ENCODE results near the gene ZNF710.

ZNF710 gene

DNA sequence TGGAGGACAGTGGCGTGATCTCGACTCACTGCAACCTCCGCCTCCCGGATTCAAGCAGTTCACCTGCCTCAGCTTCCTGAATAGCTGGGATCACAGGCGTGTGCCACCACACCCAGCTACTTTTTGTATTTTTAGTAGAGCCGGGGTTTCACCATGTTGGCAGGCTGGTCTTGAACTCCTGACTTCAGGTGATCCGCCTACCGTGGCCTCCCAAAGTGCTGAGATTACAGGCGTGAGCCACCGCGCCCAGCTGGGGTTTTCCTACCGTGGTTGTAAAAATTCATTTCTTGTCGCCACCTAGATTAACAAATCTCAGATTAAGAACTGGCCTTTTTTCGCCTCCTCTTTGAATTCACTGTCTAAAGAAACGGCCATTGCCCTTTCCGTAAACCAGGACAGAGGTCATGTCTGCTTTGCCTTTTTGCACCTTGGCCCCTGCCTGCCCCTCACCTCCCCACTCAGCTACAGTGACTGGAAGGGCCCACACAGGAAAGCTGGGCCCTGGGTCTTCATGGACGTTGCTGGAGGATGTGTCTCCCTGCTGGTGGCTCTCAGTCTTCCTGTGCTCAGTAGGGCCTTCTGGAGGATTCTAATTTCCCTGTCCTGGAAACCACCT is 17.2 kb downstream of the ZNF710 start:
- no peak for DNase-seq (ENCODE audit: low read depth)

- DNase-seq (ENCODE audit: low read depth), result no peak
Observed at GRCh38 chr15:90019611-90020010, 18.5 kb downstream of the ZNF710 start.

GRCh38 chr15:90020021-90020735 is 19.1 kb downstream of the ZNF710 start:
- no peak for DNase-seq (ENCODE audit: low read depth)

- no peak for DNase-seq (ENCODE audit: low read depth)
Observed at GRCh38 chr15:90020936-90021507, 19.9 kb downstream of the ZNF710 start.

DNA sequence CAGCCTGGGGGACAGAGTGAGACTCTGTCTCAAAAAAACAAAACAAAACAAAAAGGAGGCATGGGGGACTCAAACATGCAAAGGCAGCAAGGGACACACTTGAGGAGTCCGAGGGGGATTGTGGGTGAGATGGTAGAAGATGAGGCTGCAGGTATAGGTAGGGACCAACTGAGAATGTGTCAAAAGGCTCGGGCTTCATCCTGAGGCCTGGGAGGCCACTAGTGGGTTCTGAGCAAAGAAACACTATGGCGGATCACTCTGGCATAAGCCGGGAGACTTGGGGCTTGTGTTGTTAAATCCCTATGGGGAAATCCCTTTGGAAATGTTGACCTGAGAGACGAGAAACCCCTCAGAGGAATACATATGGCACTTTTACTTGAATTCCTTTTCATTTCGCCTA is 21.2 kb downstream of the ZNF710 start:
- DNase-seq (ENCODE audit: low read depth), result no peak

DNA sequence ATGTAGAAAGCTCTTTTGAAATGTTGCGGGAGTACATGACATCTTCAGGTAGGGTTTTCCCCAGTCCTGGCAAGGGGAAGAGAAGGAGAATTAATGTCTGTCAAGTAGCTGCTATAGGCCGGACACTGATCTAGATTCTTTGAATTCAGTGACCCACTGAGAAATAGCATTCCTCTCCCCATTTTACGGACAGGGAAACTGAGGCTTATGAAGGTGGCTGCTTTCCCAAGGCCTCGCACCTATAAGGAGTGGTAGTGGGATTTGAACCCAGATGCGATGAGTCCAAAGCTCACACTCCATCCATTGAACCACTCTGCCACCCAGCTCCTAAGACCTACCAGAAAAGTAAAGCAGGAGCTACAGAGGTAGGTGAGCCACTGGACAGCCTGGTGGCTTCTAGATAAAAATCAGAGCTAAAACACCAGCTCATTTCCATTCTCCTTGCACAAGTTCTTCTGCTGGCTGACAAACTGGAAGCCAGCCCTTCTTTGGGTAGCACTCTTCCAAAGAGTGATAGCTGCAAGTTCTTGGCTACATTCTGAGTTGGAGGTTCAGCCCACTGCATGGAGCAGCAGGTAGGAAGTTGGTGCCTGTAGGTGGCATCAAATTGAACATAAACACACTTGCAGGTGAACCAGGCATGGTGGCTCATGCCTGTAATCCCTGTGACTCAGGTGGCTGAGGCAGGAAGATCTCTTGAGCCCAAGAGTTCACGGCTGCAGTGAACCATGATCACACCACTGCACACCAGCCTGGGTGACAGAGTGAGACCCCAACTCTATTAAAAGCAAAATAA is 22.0 kb downstream of the ZNF710 start:
- DNase-seq (ENCODE audit: low read depth), result no peak

GRCh38 chr15:90024406-90024805 is 23.3 kb downstream of the ZNF710 start:
- no peak for DNase-seq (ENCODE audit: low read depth)

GRCh38 chr15:90025489-90026033 is 24.4 kb downstream of the ZNF710 start:
- DNase-seq (ENCODE audit: low read depth), result no peak

DNA sequence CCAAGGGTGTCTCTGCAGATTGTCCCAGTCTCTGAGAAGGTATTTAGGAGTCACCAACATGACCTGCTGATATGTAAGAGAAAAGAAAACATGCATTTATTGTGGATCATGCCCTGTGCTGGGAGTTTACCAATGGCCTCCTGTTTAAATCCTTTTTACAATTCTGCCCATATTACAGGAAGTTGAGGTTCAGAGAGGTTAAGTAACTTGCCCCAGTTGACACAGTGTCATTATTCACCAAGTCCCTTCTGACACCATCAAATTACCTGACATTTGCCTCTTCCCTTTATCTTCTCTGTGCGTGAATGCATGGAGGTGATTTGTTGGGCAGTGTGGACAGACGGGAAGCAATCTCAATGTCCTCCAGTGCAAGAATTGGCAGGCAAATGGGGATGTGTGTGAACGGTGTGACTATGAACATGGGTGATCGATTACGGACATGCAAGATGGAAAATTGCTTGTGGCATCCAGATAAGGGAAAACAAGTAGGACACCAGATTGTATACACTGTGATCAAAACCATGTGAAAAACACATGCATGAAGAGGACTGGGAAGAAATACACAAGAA is 27.3 kb downstream of the ZNF710 start:
- DNase-seq (ENCODE audit: low read depth), result no peak

DNA sequence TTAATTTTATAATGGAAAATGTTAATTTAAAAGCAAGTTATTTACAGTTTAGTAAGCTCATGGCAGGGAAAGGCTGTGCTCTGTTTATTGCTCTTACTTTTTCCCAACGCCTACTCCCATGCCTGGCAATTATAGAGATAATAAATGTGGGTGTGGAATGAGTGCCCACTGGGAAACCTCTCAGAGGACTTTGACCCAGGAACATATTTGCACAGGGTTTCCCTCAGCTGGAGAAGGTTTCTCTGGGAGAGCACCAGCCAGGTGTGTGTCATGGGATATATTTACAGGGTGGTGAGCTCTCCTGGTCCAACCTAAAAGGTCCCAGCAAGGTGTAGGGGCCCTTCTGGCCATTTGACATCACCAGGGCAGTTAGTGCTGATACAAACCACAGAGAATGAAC is 27.9 kb downstream of the ZNF710 start:
- no peak for DNase-seq (ENCODE audit: low read depth)

GRCh38 chr15:90030376-90030775 is 29.3 kb downstream of the ZNF710 start:
- DNase-seq (ENCODE audit: low read depth), result no peak

GRCh38 chr15:90031231-90031791 is 30.2 kb downstream of the ZNF710 start:
- no peak for DNase-seq (ENCODE audit: low read depth)

DNA sequence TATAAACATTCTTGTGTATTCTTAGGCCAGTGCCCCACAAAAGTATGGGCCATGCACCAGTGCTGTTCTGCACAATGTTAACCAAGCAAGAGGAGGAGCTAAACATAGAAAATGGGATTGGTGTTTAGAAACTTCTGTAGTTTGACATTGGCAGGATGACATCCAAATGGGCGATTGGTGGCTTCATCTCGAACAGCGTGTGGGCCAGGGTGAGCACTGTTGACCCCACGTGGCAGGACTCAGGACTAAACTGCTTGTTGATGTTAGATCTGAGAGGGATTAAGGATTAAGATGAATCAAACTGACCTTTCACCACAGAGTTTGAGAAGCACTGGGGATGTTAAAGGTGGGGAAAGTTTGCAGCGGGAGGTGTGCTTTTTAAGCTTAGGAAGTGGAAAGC is 31.9 kb downstream of the ZNF710 start:
- DNase-seq (ENCODE audit: low read depth), result no peak

- no peak for DNase-seq (ENCODE audit: low read depth)
Observed at GRCh38 chr15:90033448-90033847, 32.3 kb downstream of the ZNF710 start.

DNA sequence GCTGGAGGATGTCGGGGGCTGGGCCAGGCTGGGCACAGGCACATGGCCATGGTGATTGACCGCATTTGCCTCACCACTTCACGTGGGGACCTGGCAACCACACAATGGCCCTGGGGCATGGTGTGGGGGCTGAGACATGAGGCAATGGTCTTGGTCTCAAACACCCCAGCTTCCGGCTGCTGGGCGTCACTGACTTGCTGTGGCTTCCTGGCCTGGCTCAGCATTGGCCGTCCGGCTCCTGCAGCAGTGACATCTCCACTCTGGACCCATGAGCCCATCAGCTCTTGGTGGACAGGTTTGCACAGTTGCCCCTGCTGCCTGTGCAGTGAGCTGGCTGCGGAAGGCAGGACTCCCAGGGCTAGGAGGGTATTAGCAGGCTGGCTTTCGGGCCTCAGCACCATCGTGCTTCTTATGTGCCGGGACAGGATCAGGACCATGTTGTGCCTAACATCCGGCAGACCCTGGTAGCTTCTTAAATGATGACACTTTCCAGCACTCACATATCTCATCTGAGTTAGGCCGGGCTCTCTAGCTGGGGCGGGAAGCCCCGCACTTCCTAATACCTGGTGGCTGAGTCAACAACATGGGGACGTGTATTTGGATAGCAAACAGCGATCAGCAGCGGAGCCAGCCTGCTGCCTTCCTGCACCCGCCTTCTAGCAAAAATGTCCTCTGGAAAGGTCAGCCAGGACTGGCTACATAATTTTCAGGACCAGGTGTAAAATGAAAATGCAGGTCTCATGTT is 34.1 kb downstream of the ZNF710 start:
- DNase-seq (ENCODE audit: low read depth), result no peak

- no peak for DNase-seq (ENCODE audit: low read depth)
Observed at GRCh38 chr15:90035840-90036230, 34.7 kb downstream of the ZNF710 start.

GRCh38 chr15:90036343-90036742 is 35.2 kb downstream of the ZNF710 start:
- no peak for DNase-seq (ENCODE audit: low read depth)

GRCh38 chr15:90036806-90037510 is 35.8 kb downstream of the ZNF710 start:
- DNase-seq (ENCODE audit: low read depth), result no peak

- DNase-seq (ENCODE audit: low read depth), result no peak
Observed at GRCh38 chr15:90037511-90037860, 36.4 kb downstream of the ZNF710 start.

DNA sequence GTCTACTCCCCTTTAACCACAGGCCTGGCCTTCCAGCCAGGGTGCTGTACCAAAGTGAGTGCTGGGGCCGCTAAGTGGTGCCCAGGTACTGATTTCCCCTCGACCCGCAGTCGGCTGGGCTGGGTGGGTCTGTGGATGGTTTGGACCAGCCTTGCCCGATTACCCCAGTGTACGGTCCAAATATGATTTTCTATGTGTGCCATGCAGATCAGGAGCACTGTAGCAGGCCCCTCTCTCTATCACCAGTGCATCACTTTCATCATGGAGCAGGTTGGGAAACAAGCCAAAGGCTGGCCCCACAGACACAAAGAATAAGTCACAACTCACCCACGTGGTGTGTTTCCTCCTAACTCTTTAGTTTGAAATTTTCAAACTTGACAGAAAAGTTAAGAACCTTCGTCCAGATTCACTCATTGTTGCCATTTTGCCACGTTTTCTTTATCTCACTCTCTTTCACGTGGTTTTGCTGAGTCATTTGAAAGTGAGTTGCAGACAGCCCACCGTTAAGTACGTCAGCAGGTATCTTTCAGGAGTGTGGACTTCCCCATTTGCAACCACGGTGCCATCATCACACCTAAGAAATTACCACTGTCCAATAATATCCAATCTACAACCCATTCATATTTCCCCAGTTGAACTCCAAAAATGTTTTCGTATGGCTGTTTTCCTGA is 37.0 kb downstream of the ZNF710 start:
- DNase-seq (ENCODE audit: low read depth), result peak; percentile 14

Data from activated gamma-delta T cell treated with anti-CD3 and anti-CD28 coated beads, Interleukin-2, amount 50 U/mL, for 16 hours (primary cell).